Measurements from ENCODE around the gene ZNF423. TPM values are rescaled to one million over a fixed set of nuclear protein-coding genes. Genes with fewer than 3 reads are reported as not detected.

Gene ZNF423
- total RNA-seq, 1 donor from 2014 or later = 0.69 TPM

- H3K4me3 ChIP-seq (ENCODE audit: low read depth, low read length) = no peak overlapping the region
- no peak for DNase-seq (ENCODE audit: low read depth)
- TF ChIP-seq CTCF (conservative IDR thresholded peaks at IDR 0.05; ENCODE audit: low read depth, low read length) = no peak
These were observed 364.7 kb downstream of the ZNF423 start for GRCh38 chr16:49491106-49491670.

- no peak overlapping the region for H3K4me3 ChIP-seq (ENCODE audit: low read depth, low read length)
- DNase-seq (ENCODE audit: low read depth) = no peak
- TF ChIP-seq CTCF (conservative IDR thresholded peaks at IDR 0.05; ENCODE audit: low read depth, low read length) = no peak
These were observed 365.6 kb downstream of the ZNF423 start for GRCh38 chr16:49490321-49490705.

- no peak overlapping the region for H3K4me3 ChIP-seq (ENCODE audit: low read depth, low read length)
- DNase-seq (ENCODE audit: low read depth) = no peak
- TF ChIP-seq CTCF (conservative IDR thresholded peaks at IDR 0.05; ENCODE audit: low read depth, low read length) = no peak
These were observed 366.1 kb downstream of the ZNF423 start for GRCh38 chr16:49489686-49490320.

GRCh38 chr16:49488740-49489525 is 367.0 kb downstream of the ZNF423 start:
- H3K4me3 ChIP-seq (ENCODE audit: low read depth, low read length) = no peak overlapping the region
- TF ChIP-seq CTCF (conservative IDR thresholded peaks at IDR 0.05; ENCODE audit: low read depth, low read length) = no peak
- no peak for DNase-seq (ENCODE audit: low read depth)

GRCh38 chr16:49488336-49488735 is 367.6 kb downstream of the ZNF423 start:
- no peak for TF ChIP-seq CTCF (conservative IDR thresholded peaks at IDR 0.05; ENCODE audit: low read depth, low read length)
- DNase-seq (ENCODE audit: low read depth) = no peak
- H3K4me3 ChIP-seq (ENCODE audit: low read depth, low read length) = no peak overlapping the region

- no peak for DNase-seq (ENCODE audit: low read depth)
- TF ChIP-seq CTCF (conservative IDR thresholded peaks at IDR 0.05; ENCODE audit: low read depth, low read length) = no peak
- no peak overlapping the region for H3K4me3 ChIP-seq (ENCODE audit: low read depth, low read length)
These were observed 368.2 kb downstream of the ZNF423 start for GRCh38 chr16:49487746-49488145.
